DMS 273 (cell line): Measurements from ENCODE around the gene PTBP3.

Source experiments
- DNase-seq: peaks from one replicate; lab custom pipeline; 2025; ENCODE audit not compliant: unreplicated experiment; lab: John Stamatoyannopoulos, UW

PTBP3 gene

GRCh38 chr9:112170968-112171367 lies 162.5 kb downstream of the PTBP3 start:
- DNase-seq = no peak

GRCh38 chr9:112170235-112170634 lies 163.2 kb downstream of the PTBP3 start:
- DNase-seq = no peak

- no peak for DNase-seq
Measured at GRCh38 chr9:112169368-112169767, 164.1 kb downstream of the PTBP3 start.

- no peak for DNase-seq
Measured at GRCh38 chr9:112168197-112168596, 165.2 kb downstream of the PTBP3 start.
